GM23338 (cell line): ENCODE data around the gene TRPM3. TPM values are rescaled to one million over a fixed set of nuclear protein-coding genes. Genes with fewer than 3 reads are reported as not detected.

Experiments used
- ATAC-seq: fragments of 200-7000 bp; cut with Tn5 transposase; 3 replicates; pipeline ENCODE4 v1.9.1; 2020
- DNase-seq: peaks from one replicate; pipeline ENCODE4 v3.0.0-alpha.2; 2015; ENCODE audit warnings: low spot score
- H2AFZ ChIP-seq: fragments of 200-600 bp; sonication (generic); 2 replicates; pipeline ENCODE4 v1.8.0; 2016; ENCODE audit warnings: antibody characterized with exemption, mild to moderate bottlenecking, moderate library complexity
- H3F3A ChIP-seq: fragments of 200-600 bp; sonication (generic); replicated peaks from 2 replicates; pipeline ENCODE4 v1.8.0; 2017; ENCODE audit warnings: antibody characterized with exemption, mixed run types, low read depth
- H3K27ac ChIP-seq: fragments of 200-600 bp; sonication (generic); 2 replicates; pipeline ENCODE4 v1.6.1; 2016; ENCODE audit warnings: low read depth
- H3K27me3 ChIP-seq: fragments of 200-600 bp; sonication (generic); 2 replicates; pipeline ENCODE4 v1.8.0; 2016; ENCODE audit warnings: mild to moderate bottlenecking, mixed run types, moderate library complexity; ENCODE audit not compliant: insufficient read depth
- H3K36me3 ChIP-seq: fragments of 200-600 bp; sonication (generic); 2 replicates; pipeline ENCODE4 v1.8.0; 2016; ENCODE audit warnings: mild to moderate bottlenecking; ENCODE audit not compliant: insufficient read depth
- H3K4me1 ChIP-seq: fragments of 200-600 bp; sonication (generic); 2 replicates; pipeline ENCODE4 v1.8.0; 2016; ENCODE audit warnings: mild to moderate bottlenecking, moderate library complexity; ENCODE audit not compliant: insufficient read depth
- H3K4me2 ChIP-seq: fragments of 200-600 bp; sonication (generic); 2 replicates; pipeline ENCODE4 v1.7.1; 2017; ENCODE audit warnings: mixed run types
- H3K4me3 ChIP-seq: fragments of 200-600 bp; sonication (generic); 2 replicates; pipeline ENCODE4 v1.6.1; 2016; ENCODE audit warnings: mixed run types
- H3K79me2 ChIP-seq: fragments of 200-600 bp; sonication (generic); replicated peaks from 2 replicates; pipeline ENCODE4 v1.8.0; 2017; ENCODE audit warnings: mild to moderate bottlenecking; ENCODE audit not compliant: insufficient read depth
- H3K9me2 ChIP-seq: fragments of 200-600 bp; sonication (generic); 2 replicates; pipeline ENCODE4 v1.8.0; 2017; ENCODE audit not compliant: insufficient read depth
- H4K20me1 ChIP-seq: fragments of 200-600 bp; sonication (generic); replicated peaks from 2 replicates; pipeline ENCODE4 v1.8.0; 2017; ENCODE audit warnings: mild to moderate bottlenecking; ENCODE audit not compliant: insufficient read depth
- H3K27ac Mint-ChIP-seq: 2 replicates; pipeline ENCODE4 v1.8.0; 2020; ENCODE audit warnings: inconsistent platforms, mild to moderate bottlenecking, moderate library complexity, mixed read lengths
- H3K27me3 Mint-ChIP-seq: 3 replicates; pipeline ENCODE4 v1.8.0; 2022; ENCODE audit warnings: low read depth, mild to moderate bottlenecking, moderate library complexity, mixed read lengths, inconsistent platforms; ENCODE audit not compliant: insufficient read depth, poor library complexity
- H3K36me3 Mint-ChIP-seq: 3 replicates; pipeline ENCODE4 v1.8.0; 2021; ENCODE audit warnings: low read depth, mild to moderate bottlenecking, inconsistent platforms, moderate library complexity, mixed read lengths
- H3K4me1 Mint-ChIP-seq: 3 replicates; pipeline ENCODE4 v1.8.0; 2020; ENCODE audit warnings: mild to moderate bottlenecking, inconsistent platforms, mixed read lengths
- H3K4me3 Mint-ChIP-seq: 3 replicates; pipeline ENCODE4 v1.8.0; 2021; ENCODE audit warnings: moderate library complexity, mild to moderate bottlenecking, inconsistent platforms, mixed read lengths
- H3K9me3 Mint-ChIP-seq: 3 replicates; pipeline ENCODE4 v1.8.0; 2020; ENCODE audit warnings: moderate library complexity, mild to moderate bottlenecking, inconsistent platforms, mixed read lengths
- CREB1 ChIP-seq: fragments of 250-450 bp; sonication (Bioruptor Pico); IDR thresholded peaks from 2 replicates; pipeline ENCODE4 v1.5.0; 2020; ENCODE audit warnings: low read depth, mild to moderate bottlenecking, moderate library complexity
- CTCF ChIP-seq, 2 experiments: fragments of 200-600 bp in 1 of 2; sonication (generic) in 1 of 2; conservative IDR thresholded peaks; 2 replicates each; pipeline versions ENCODE4 v1.5.1 to v1.6.1; 2016 to 2017; ENCODE audit warnings: antibody characterized with exemption in 2 of 2, low read depth in 2 of 2, mild to moderate bottlenecking in 2 of 2, moderate library complexity in 1 of 2
- ETS1 ChIP-seq: IDR thresholded peaks from 2 replicates; pipeline ENCODE4 v1.6.1; 2016; ENCODE audit warnings: antibody characterized with exemption
- EZH2 ChIP-seq: fragments of 200-600 bp; sonication (generic); IDR thresholded peaks from one replicate; pipeline ENCODE4 v1.8.0; 2017; ENCODE audit warnings: antibody characterized with exemption, mild to moderate bottlenecking, low read depth; ENCODE audit not compliant: unreplicated experiment
- EZH2phosphoT487 ChIP-seq: fragments of 200-600 bp; sonication (generic); IDR thresholded peaks from one replicate; pipeline ENCODE4 v1.8.1; 2018; ENCODE audit warnings: antibody characterized with exemption; ENCODE audit not compliant: unreplicated experiment
- JUNB ChIP-seq: IDR thresholded peaks from one replicate; pipeline ENCODE4 v1.6.1; 2016; ENCODE audit warnings: antibody characterized with exemption; ENCODE audit not compliant: unreplicated experiment
- NANOG ChIP-seq: IDR thresholded peaks from 2 replicates; pipeline ENCODE4 v1.6.1; 2016; ENCODE audit warnings: antibody characterized with exemption, borderline replicate concordance
- POLR2AphosphoS5 ChIP-seq: IDR thresholded peaks from 2 replicates; pipeline ENCODE4 v1.6.1; 2016; ENCODE audit warnings: antibody characterized with exemption, low read depth
- REST ChIP-seq: IDR thresholded peaks from one replicate; pipeline ENCODE4 v1.6.1; 2018; ENCODE audit warnings: antibody characterized with exemption; ENCODE audit not compliant: unreplicated experiment
- STAT1 ChIP-seq: IDR thresholded peaks from one replicate; pipeline ENCODE4 v1.6.1; 2016; ENCODE audit warnings: antibody characterized with exemption; ENCODE audit not compliant: unreplicated experiment
- ZNF114 ChIP-seq: fragments of 250-450 bp; sonication (Bioruptor Pico); IDR thresholded peaks from 2 replicates; pipeline ENCODE4 v1.5.0; 2020; ENCODE audit warnings: mild to moderate bottlenecking, moderate library complexity
- ZNF331 ChIP-seq: fragments of 250-450 bp; sonication (Bioruptor Pico); IDR thresholded peaks from 2 replicates; pipeline ENCODE4 v1.5.0; 2020; ENCODE audit warnings: low read depth, mild to moderate bottlenecking, moderate library complexity
- ZNF462 ChIP-seq: fragments of 250-450 bp; sonication (Bioruptor Pico); IDR thresholded peaks from 2 replicates; pipeline ENCODE4 v1.5.0; 2020; ENCODE audit warnings: mild to moderate bottlenecking, moderate library complexity
- polyA plus RNA-seq: library from polyadenylated mRNA; unstranded; fragments of >200 nt; fragmentation: Nextera tagmentation; extraction: Ambion mirVana; gene quantifications from 2 replicates; pipeline ENCODE4 v1.2.1, GENCODE V29; 2016
- total RNA-seq: library from RNA; depleted of rRNA; stranded (reverse); fragments of >200 nt; shearing (Covaris generic); gene quantifications from 2 replicates; pipeline ENCODE4 v1.2.3, GENCODE V29; 2014

The TRPM3 gene
- total and polyA plus RNA-seq, 2 experiments from 2014 or later, result 2.8 to 8.2 TPM

GRCh38 chr9:71079451-71079850 is 42.0 kb downstream of the TRPM3 start:
- Mint-ChIP-seq H3K27me3 (peaks cover 4% of the 10 kb centered on the region), H3K4me3 (no peak overlapping the region), H3K4me1 (peaks cover 23% of the 10 kb centered on the region), H3K9me3 (no peaks in the 10 kb centered on the region), H3K36me3 (no peaks in the 10 kb centered on the region), H3K27ac (no peak overlapping the region; the same call in 1 of the 2 replicates)
- Histone ChIP-seq H3K9me2 (0 out of 2 replicates have a peak, but pooled peaks cover 4% of the 10 kb centered on the region), H3K4me1 (peaks cover 15% of the 10 kb centered on the region), H3F3A (no peaks in the 10 kb centered on the region), H3K36me3 (no peaks in the 10 kb centered on the region), H4K20me1 (no peaks in the 10 kb centered on the region), H3K4me2 (no peak overlapping the region), H3K27me3 (no peaks in the 10 kb centered on the region), H2AFZ (no peak overlapping the region), H3K79me2 (peaks cover 3% of the 10 kb centered on the region; the same call in 1 of the 2 replicates), H3K4me3 (no peak overlapping the region), H3K27ac (no peak overlapping the region)
- no peak for TF ChIP-seq STAT1
- no peak for TF ChIP-seq NANOG
- TF ChIP-seq POLR2AphosphoS5, result no peak
- no peak for TF ChIP-seq CTCF (conservative IDR thresholded peaks at IDR 0.05; ENCODE audit: low read depth in 2 of 2)
- TF ChIP-seq JUNB, result no peak
- TF ChIP-seq ZNF114 (CRISPR knock-in tag), result no peak
- TF ChIP-seq REST, result no peak
- no peak for TF ChIP-seq EZH2phosphoT487
- no peak for TF ChIP-seq ETS1
- TF ChIP-seq ZNF331 (CRISPR knock-in tag), result no peak
- no peak for TF ChIP-seq CREB1 (CRISPR knock-in tag)
- TF ChIP-seq EZH2, result no peak
- TF ChIP-seq ZNF462 (CRISPR knock-in tag), result no peak
- DNase-seq, result no peak
- ATAC-seq, result no peak
